Trophoblast cell (in vitro differentiated cells and primary cell): ENCODE results near the gene NCAM2.

Experiments used
- DNase-seq, 2 donors: peaks; one replicate each; pipeline ENCODE4 v3.0.0-alpha.2; 2016
- H2AFZ ChIP-seq: 2 replicates; pipeline ENCODE4 v1.6.1; 2013; ENCODE audit warnings: low read length, moderate library complexity, mild to moderate bottlenecking; ENCODE audit not compliant: insufficient read depth, poor library complexity
- H2AK5ac ChIP-seq: 2 replicates; pipeline ENCODE4 v1.6.1; 2013; ENCODE audit warnings: mild to moderate bottlenecking, low read length
- H2BK120ac ChIP-seq: 2 replicates; pipeline ENCODE4 v1.6.1; 2013; ENCODE audit warnings: low read length, mild to moderate bottlenecking, moderate library complexity; ENCODE audit not compliant: insufficient read depth, poor library complexity
- H2BK12ac ChIP-seq: 2 replicates; pipeline ENCODE4 v1.6.1; 2013; ENCODE audit warnings: mild to moderate bottlenecking, low read length, moderate library complexity
- H2BK5ac ChIP-seq: 2 replicates; pipeline ENCODE4 v1.6.1; 2013; ENCODE audit warnings: low read length, low read depth, moderate library complexity, mild to moderate bottlenecking; ENCODE audit not compliant: poor library complexity
- H3K14ac ChIP-seq: 2 replicates; pipeline ENCODE4 v1.6.1; 2013; ENCODE audit warnings: mild to moderate bottlenecking, low read length
- H3K18ac ChIP-seq: 2 replicates; pipeline ENCODE4 v1.6.1; 2013; ENCODE audit warnings: mild to moderate bottlenecking, low read length
- H3K23ac ChIP-seq: 2 replicates; pipeline ENCODE4 v1.6.1; 2013; ENCODE audit warnings: low read length
- H3K27ac ChIP-seq: 2 replicates; pipeline ENCODE4 v1.5.1; 2013; ENCODE audit warnings: low read depth, mild to moderate bottlenecking, inconsistent platforms, low read length, moderate library complexity
- H3K27me3 ChIP-seq: 2 replicates; pipeline ENCODE4 v1.6.1; 2013; ENCODE audit warnings: inconsistent platforms, mild to moderate bottlenecking, low read length, moderate library complexity; ENCODE audit not compliant: insufficient read depth
- H3K36me3 ChIP-seq, 2 experiments: 1 replicate in 1 of 2; 2 replicates in 1 of 2; pipeline ENCODE4 v1.6.1; 2013; ENCODE audit warnings: low read length in 2 of 2, mild to moderate bottlenecking in 2 of 2, moderate library complexity in 1 of 2; ENCODE audit not compliant: insufficient read depth in 2 of 2, control insufficient read depth in 1 of 2
- H3K4ac ChIP-seq: 2 replicates; pipeline ENCODE4 v1.6.1; 2013; ENCODE audit warnings: low read depth, mild to moderate bottlenecking, low read length, moderate library complexity
- H3K4me1 ChIP-seq, 2 experiments: 1 replicate in 1 of 2; 2 replicates in 1 of 2; pipeline ENCODE4 v1.6.1; 2013; ENCODE audit warnings: low read length in 2 of 2, mild to moderate bottlenecking in 2 of 2, moderate library complexity in 1 of 2; ENCODE audit not compliant: insufficient read depth in 2 of 2, control insufficient read depth in 1 of 2
- H3K4me2 ChIP-seq: 2 replicates; pipeline ENCODE4 v1.6.1; 2013; ENCODE audit warnings: inconsistent platforms, mild to moderate bottlenecking, low read length, moderate library complexity
- H3K4me3 ChIP-seq: 2 replicates; pipeline ENCODE4 v1.5.1; 2013; ENCODE audit warnings: mild to moderate bottlenecking, low read depth, low read length, inconsistent platforms
- H3K79me1 ChIP-seq: one replicate; pipeline ENCODE4 v1.6.1; 2013; ENCODE audit warnings: low read length
- H3K79me2 ChIP-seq: 2 replicates; pipeline ENCODE4 v1.6.1; 2013; ENCODE audit warnings: low read length, mild to moderate bottlenecking; ENCODE audit not compliant: control insufficient read depth, insufficient read depth, poor library complexity
- H3K9ac ChIP-seq: 2 replicates; pipeline ENCODE4 v1.6.1; 2013; ENCODE audit warnings: mild to moderate bottlenecking, low read length
- H3K9me3 ChIP-seq: 2 replicates; pipeline ENCODE4 v1.6.1; 2013; ENCODE audit warnings: low read depth, mild to moderate bottlenecking, control low read depth, inconsistent platforms, low read length; ENCODE audit not compliant: insufficient read depth
- H4K12ac ChIP-seq: 2 replicates; pipeline ENCODE4 v1.6.1; 2013; ENCODE audit warnings: low read depth, mild to moderate bottlenecking, low read length, moderate library complexity
- H4K8ac ChIP-seq: 2 replicates; pipeline ENCODE4 v1.6.1; 2013; ENCODE audit warnings: low read depth, mild to moderate bottlenecking, low read length, moderate library complexity
- H4K91ac ChIP-seq: one replicate; pipeline ENCODE4 v1.6.1; 2013; ENCODE audit warnings: low read depth, mild to moderate bottlenecking, low read length, moderate library complexity
- WGBS: extraction: QIAGEN DNeasy Blood & Tissue Kit; methylation state at CpG from one replicate; pipeline ENCODE4 v1.1.7; 2013; ENCODE audit warnings: missing lambda C conversion rate; ENCODE audit not compliant: insufficient read length, insufficient coverage; ENCODE audit errors: extremely low coverage; 5-methylcytosine and 5-hydroxymethylcytosine counted together

NCAM2 gene

GRCh38 chr21:21019681-21020080 is 21.5 kb downstream of the NCAM2 start:
- H3K79me1 ChIP-seq: no peaks in the 10 kb centered on the region
- H2AFZ ChIP-seq: no peak overlapping the region
- no peak overlapping the region for H4K8ac ChIP-seq
- no peak overlapping the region for H2BK120ac ChIP-seq
- DNase-seq: peak in 1 of 2 donors; percentile 45
- H3K36me3 ChIP-seq: no peaks in the 10 kb centered on the region
- H3K23ac ChIP-seq: no peak overlapping the region
- no peaks in the 10 kb centered on the region for H3K79me2 ChIP-seq
- no peak overlapping the region for H3K4me2 ChIP-seq
- H2AK5ac ChIP-seq: no peak overlapping the region
- no peak overlapping the region for H2BK5ac ChIP-seq
- no peak overlapping the region for H3K9ac ChIP-seq
- H4K12ac ChIP-seq: no peak overlapping the region
- no peak overlapping the region for H3K4ac ChIP-seq
- H3K14ac ChIP-seq: no peak overlapping the region
- H3K4me3 ChIP-seq: no peak overlapping the region
- H3K4me1 ChIP-seq: peaks cover 0 to 2% of the 10 kb centered on the region in 2 experiments
- no peak overlapping the region for H3K27ac ChIP-seq
- no CpG with 5 or more reads among the region's 4 CpGs for WGBS
- H4K91ac ChIP-seq: no peak overlapping the region
- H3K27me3 ChIP-seq: no peaks in the 10 kb centered on the region
- H3K18ac ChIP-seq: no peak overlapping the region
- H3K9me3 ChIP-seq: no peaks in the 10 kb centered on the region
- no peak overlapping the region for H2BK12ac ChIP-seq

GRCh38 chr21:21025742-21026141 is 27.5 kb downstream of the NCAM2 start:
- H3K4me3 ChIP-seq: no peak overlapping the region
- no peak for DNase-seq
- no peaks in the 10 kb centered on the region for H3K27me3 ChIP-seq
- H2AK5ac ChIP-seq: no peak overlapping the region
- no peaks in the 10 kb centered on the region for H3K4me1 ChIP-seq
- H3K4ac ChIP-seq: no peak overlapping the region
- no peak overlapping the region for H2BK12ac ChIP-seq
- H3K9ac ChIP-seq: no peak overlapping the region
- no peak overlapping the region for H2BK120ac ChIP-seq
- H3K79me2 ChIP-seq: no peaks in the 10 kb centered on the region
- H4K12ac ChIP-seq: no peak overlapping the region
- no peak overlapping the region for H3K4me2 ChIP-seq
- no peak overlapping the region for H3K27ac ChIP-seq
- no peak overlapping the region for H4K91ac ChIP-seq
- no peaks in the 10 kb centered on the region for H3K79me1 ChIP-seq
- no peak overlapping the region for H4K8ac ChIP-seq
- H2BK5ac ChIP-seq: no peak overlapping the region
- H3K23ac ChIP-seq: no peak overlapping the region
- no peak overlapping the region for H2AFZ ChIP-seq
- H3K36me3 ChIP-seq: no peaks in the 10 kb centered on the region
- no peak overlapping the region for H3K18ac ChIP-seq
- WGBS: no CpG with 5 or more reads among the region's 2 CpGs
- H3K14ac ChIP-seq: no peak overlapping the region
- H3K9me3 ChIP-seq: no peaks in the 10 kb centered on the region

GRCh38 chr21:21028275-21028820 is 30.1 kb downstream of the NCAM2 start:
- Histone ChIP-seq H3K23ac (no peak overlapping the region), H3K27me3 (no peaks in the 10 kb centered on the region), H3K18ac (no peak overlapping the region), H3K36me3 (no peaks in the 10 kb centered on the region), H3K4me2 (no peak overlapping the region), H3K27ac (no peak overlapping the region), H2BK120ac (no peak overlapping the region), H3K9ac (no peak overlapping the region), H3K4me1 (no peaks in the 10 kb centered on the region), H2AFZ (no peak overlapping the region), H4K8ac (no peak overlapping the region), H4K12ac (no peak overlapping the region), H3K79me1 (no peaks in the 10 kb centered on the region), H3K14ac (no peak overlapping the region), H4K91ac (no peak overlapping the region), H2BK5ac (no peak overlapping the region), H3K79me2 (no peaks in the 10 kb centered on the region), H2BK12ac (no peak overlapping the region), H3K4me3 (no peak overlapping the region), H3K4ac (no peak overlapping the region), H3K9me3 (no peaks in the 10 kb centered on the region), H2AK5ac (no peak overlapping the region)
- WGBS: no CpG with 5 or more reads among the region's 5 CpGs
- DNase-seq: no peak

GRCh38 chr21:21029164-21029563 is 31.0 kb downstream of the NCAM2 start:
- Histone ChIP-seq H3K27ac (no peak overlapping the region), H3K4me2 (no peak overlapping the region), H3K79me1 (no peaks in the 10 kb centered on the region), H3K27me3 (no peaks in the 10 kb centered on the region), H2AK5ac (no peak overlapping the region), H3K9me3 (no peaks in the 10 kb centered on the region), H3K23ac (no peak overlapping the region), H2BK12ac (no peak overlapping the region), H3K4me1 (no peaks in the 10 kb centered on the region), H3K4me3 (no peak overlapping the region), H4K12ac (no peak overlapping the region), H3K18ac (no peak overlapping the region), H4K91ac (no peak overlapping the region), H4K8ac (no peak overlapping the region), H3K79me2 (no peaks in the 10 kb centered on the region), H3K14ac (no peak overlapping the region), H2BK5ac (no peak overlapping the region), H3K36me3 (no peaks in the 10 kb centered on the region), H2AFZ (no peak overlapping the region), H3K9ac (no peak overlapping the region), H2BK120ac (no peak overlapping the region), H3K4ac (no peak overlapping the region)
- no CpG with 5 or more reads among the region's 2 CpGs for WGBS
- DNase-seq: no peak
